ENCODE results near the gene ARID4B.
"Not testable (repeated sequence)": the region's sequence is repeated elsewhere in the genome, so short reads cannot be mapped to it uniquely, and the experiment has no call there.

Gene ARID4B, protein sequence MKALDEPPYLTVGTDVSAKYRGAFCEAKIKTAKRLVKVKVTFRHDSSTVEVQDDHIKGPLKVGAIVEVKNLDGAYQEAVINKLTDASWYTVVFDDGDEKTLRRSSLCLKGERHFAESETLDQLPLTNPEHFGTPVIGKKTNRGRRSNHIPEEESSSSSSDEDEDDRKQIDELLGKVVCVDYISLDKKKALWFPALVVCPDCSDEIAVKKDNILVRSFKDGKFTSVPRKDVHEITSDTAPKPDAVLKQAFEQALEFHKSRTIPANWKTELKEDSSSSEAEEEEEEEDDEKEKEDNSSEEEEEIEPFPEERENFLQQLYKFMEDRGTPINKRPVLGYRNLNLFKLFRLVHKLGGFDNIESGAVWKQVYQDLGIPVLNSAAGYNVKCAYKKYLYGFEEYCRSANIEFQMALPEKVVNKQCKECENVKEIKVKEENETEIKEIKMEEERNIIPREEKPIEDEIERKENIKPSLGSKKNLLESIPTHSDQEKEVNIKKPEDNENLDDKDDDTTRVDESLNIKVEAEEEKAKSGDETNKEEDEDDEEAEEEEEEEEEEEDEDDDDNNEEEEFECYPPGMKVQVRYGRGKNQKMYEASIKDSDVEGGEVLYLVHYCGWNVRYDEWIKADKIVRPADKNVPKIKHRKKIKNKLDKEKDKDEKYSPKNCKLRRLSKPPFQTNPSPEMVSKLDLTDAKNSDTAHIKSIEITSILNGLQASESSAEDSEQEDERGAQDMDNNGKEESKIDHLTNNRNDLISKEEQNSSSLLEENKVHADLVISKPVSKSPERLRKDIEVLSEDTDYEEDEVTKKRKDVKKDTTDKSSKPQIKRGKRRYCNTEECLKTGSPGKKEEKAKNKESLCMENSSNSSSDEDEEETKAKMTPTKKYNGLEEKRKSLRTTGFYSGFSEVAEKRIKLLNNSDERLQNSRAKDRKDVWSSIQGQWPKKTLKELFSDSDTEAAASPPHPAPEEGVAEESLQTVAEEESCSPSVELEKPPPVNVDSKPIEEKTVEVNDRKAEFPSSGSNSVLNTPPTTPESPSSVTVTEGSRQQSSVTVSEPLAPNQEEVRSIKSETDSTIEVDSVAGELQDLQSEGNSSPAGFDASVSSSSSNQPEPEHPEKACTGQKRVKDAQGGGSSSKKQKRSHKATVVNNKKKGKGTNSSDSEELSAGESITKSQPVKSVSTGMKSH (N-terminal part only)

DNA sequence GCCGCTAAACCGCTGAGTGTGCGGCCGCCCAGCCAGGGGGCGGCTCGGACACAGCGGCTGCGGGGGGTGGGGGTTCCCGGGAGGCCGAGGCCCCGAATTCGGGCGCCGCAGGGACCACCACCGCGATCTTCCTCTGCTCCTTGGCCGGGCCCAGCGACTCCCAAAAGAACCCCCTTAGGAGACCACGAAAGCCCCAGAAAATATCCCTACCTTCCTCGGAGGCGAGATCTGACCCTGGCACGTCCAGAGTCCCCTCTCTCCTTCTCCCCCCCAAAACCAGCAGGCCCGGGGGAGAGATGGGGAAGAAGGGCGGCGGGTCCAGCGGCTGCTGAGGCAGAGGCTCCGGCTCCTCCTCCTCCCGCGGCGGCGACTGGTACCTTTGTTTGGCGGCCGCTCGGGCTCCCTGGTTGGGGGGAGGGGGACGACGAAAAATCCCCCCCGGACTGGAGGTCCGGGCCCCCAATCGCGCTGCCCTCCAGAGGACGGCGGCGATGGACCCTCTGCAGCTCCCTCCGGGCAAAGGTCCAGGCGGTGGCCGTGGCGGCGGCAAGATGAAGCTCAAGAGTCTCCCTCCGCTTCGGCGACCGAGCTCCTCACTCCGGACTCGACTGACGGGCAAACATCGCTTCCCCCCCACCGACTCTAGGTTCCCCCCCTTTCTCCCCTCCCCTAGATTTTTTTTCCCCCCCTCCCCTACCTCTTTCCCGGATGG is at the start of gene ARID4B:
Gene ARID4B, minus strand, starts transcription at position 621 of the 712 bp plus-strand sequence. CDS start 1,260 bp downstream, outside the sequence.
- DNase-seq = peak; percentile 78
- H3K27me3 Mint-ChIP-seq = no peaks in the 10 kb centered on the region
- H3K4me3 Mint-ChIP-seq = peak within 1 kb of the TSS; percentile 92
- peaks cover 51% of the 10 kb centered on the region for H3K4me1 Mint-ChIP-seq (ENCODE audit: low read depth)
- no peaks in the 10 kb centered on the region for H3K9me3 Mint-ChIP-seq
- peaks cover 44% of the 10 kb centered on the region for H3K36me3 Mint-ChIP-seq (ENCODE audit: low read depth)
- peak within 1 kb of the TSS; percentile 96 for H3K27ac Mint-ChIP-seq

DNA sequence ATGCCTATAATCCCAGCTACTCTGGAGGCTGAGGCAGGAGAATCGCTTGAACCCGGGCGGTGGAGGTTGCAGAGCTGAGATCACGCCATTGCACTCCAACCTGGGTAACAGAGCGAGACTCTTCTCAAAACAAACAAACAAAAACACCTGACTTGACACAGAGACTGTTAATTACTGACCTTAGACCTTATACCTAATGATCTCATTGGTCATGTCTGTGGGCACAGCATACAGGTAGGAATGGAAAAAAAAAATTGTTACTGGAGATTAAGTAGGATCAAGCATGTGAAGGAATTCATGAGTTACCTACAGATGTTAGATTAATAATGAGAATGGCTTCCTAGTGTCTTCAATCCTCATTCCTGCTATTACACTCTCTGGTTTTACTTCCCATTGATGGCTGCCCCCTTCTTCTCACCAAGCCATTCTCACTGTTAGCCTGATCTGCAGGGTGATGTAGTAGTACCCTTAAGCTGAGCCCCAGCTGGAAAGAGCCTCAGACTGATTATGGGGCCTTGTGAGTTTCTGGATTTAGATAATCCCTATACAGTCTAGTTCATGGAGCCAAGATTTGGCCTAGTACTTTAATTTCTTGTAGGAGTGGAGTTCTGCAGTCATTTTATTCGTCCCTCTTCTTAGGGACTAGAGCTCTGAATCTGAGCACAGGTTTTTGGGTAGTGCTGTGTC is 48.1 kb upstream of the ARID4B start:
- H3K36me3 Mint-ChIP-seq (ENCODE audit: low read depth) = peaks cover 54% of the 10 kb centered on the region
- DNase-seq = no peak
- H3K4me1 Mint-ChIP-seq (ENCODE audit: low read depth) = peaks cover 15% of the 10 kb centered on the region
- H3K27me3 Mint-ChIP-seq = no peaks in the 10 kb centered on the region
- no peak overlapping the region for H3K27ac Mint-ChIP-seq
- no peak overlapping the region for H3K4me3 Mint-ChIP-seq
- no peaks in the 10 kb centered on the region for H3K9me3 Mint-ChIP-seq

DNA sequence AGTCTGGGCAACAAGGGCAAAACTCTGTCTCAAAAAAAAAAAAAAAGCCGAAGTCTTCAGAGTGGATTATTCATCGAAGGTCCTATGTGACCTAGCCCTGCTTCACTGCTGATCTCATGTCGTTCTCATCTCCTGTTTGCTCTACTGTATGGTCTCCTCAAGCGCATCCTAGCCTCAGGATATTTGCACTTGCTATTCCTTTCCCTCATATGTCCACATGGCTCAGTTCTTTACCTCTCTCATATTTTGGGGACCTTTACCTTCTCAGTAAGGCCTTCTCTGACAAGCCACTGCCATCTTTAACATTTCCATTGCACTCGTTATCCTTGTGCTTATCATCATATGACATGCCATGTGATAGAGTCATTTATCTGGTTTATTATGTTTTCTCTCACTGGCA is 41.8 kb upstream of the ARID4B start:
- no peaks in the 10 kb centered on the region for H3K9me3 Mint-ChIP-seq
- no peak for DNase-seq
- H3K36me3 Mint-ChIP-seq (ENCODE audit: low read depth) = peaks cover 37% of the 10 kb centered on the region
- peak overlapping the region; percentile 4 for H3K4me3 Mint-ChIP-seq
- H3K27me3 Mint-ChIP-seq = no peaks in the 10 kb centered on the region
- H3K27ac Mint-ChIP-seq = no peak overlapping the region
- H3K4me1 Mint-ChIP-seq (ENCODE audit: low read depth) = peaks cover 37% of the 10 kb centered on the region

DNA sequence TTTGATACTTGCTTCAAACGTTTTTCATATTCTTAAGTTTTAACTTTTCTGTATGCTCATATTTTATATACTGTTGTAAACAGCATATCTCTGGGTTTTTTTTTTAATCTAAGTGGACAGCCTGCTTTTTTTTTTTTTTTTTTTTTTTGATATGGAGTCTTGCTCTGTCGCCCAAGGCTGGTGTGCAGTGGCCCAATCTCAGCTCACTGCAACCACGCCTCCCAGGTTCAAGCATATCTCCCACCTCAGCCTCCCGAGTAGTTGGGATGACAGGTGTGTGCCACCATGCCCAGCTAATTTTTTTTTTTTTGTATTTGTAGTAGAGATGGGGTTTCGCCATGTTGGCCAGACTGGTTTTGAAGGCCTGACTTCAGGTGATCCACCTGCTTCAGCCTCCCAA is 40.4 kb upstream of the ARID4B start:
- Mint-ChIP-seq H3K27ac (peak overlapping the region; percentile 97), H3K4me3 (peak overlapping the region; percentile 98), H3K27me3 (no peaks in the 10 kb centered on the region), H3K36me3 (ENCODE audit: low read depth) (peaks cover 31% of the 10 kb centered on the region), H3K9me3 (no peaks in the 10 kb centered on the region), H3K4me1 (ENCODE audit: low read depth) (peaks cover 35% of the 10 kb centered on the region)
- DNase-seq = no peak

DNA sequence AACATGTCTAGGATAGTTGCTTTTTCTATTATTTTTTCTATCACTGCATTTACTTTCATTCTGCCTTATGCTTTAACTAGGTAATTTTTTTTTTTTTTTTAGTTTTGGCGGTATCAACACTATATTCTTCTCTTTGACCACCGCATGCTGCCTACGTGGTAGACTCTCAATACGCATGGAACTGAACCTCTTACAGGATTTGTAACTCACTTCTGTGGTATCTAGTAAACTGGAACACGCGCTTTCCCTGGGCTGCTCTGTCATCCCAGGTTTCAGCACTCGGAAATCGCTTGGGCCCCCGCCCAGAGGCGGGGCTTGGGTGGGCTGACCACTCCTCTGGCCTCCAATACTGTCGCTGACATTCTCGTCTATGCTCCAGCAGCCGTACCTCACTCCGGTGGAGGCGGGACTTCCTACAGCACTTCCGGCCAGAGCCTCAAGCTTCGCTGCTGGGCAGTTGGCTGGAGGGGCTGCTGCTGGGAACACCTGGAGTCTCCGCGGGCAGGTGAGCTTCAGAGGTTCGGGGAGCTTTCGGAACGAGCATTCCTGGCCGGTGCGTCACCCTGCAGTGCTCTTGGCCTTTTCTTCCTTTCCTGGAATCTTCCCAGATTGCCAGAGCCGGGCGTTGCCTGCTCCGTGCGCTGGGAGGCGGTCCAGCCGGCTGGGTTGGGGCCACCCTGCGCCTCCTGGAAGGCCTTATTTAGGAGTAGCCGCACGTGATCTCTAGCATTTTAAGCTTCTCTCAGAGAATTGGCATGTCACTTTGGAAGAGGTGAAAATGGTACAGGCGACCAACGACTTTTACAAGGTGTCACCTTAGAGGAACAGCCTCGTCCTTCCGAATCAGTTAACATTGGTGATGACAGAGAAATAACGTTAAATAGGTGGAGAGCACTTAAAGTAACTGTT is 39.3 kb upstream of the ARID4B start, which contains the start of gene TBCE:
Gene TBCE, plus strand, starts transcription at position 428 of the 909 bp plus-strand sequence. CDS start 12,623 bp downstream, outside the sequence.
- peaks cover 25% of the 10 kb centered on the region for H3K36me3 Mint-ChIP-seq (ENCODE audit: low read depth)
- peak within 1 kb of the TSS; percentile 98 for H3K4me3 Mint-ChIP-seq
- peaks cover 32% of the 10 kb centered on the region for H3K4me1 Mint-ChIP-seq (ENCODE audit: low read depth)
- peak; percentile 92 for DNase-seq
- no peaks in the 10 kb centered on the region for H3K27me3 Mint-ChIP-seq
- peak within 1 kb of the TSS; percentile 97 for H3K27ac Mint-ChIP-seq
- H3K9me3 Mint-ChIP-seq = no peaks in the 10 kb centered on the region

DNA sequence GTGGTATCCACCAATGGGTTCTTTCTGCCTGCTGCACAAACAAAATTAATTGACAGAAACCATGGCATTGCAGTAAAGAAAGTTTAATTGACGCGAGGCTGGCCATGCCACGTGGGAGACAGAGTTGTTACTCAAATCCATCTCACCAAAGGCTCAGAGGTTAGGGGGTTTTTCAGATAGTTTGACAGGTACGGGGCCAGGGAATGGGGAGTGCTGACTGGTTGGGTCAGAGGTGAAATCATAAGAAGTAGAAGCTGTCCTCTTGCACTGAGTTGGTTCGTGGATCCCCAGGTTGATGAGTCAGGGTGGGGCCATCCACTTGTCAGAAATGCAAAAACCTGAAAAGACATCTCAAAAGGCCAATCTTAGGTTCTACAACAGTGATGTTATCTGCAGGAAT is 38.3 kb upstream of the ARID4B start:
- peak overlapping the region; percentile 97 for H3K27ac Mint-ChIP-seq
- no peaks in the 10 kb centered on the region for H3K9me3 Mint-ChIP-seq
- peak; percentile 42 for DNase-seq
- peaks cover 24% of the 10 kb centered on the region for H3K36me3 Mint-ChIP-seq (ENCODE audit: low read depth)
- H3K4me3 Mint-ChIP-seq = peak overlapping the region; percentile 98
- H3K4me1 Mint-ChIP-seq (ENCODE audit: low read depth) = peaks cover 32% of the 10 kb centered on the region
- no peaks in the 10 kb centered on the region for H3K27me3 Mint-ChIP-seq

DNA sequence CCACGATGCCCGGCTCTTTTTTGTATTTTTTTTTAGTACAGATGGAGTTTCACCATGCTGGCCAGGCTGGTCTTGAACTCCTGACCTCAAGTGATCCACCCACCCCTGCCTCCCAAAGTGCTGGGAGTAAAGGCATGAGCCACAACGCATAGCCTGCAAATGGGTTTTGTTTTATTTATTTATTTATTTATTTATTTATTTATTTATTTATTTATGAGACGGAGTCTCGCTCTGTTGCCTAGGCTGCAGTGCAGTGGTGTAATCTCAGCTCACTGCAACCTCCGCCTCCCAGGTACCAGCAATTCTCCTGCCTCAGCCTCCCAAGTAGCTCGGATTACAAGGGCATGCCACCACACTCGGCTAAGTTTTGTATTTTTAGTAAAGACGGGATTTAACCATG is 36.2 kb upstream of the ARID4B start:
- DNase-seq, H3K4me3 Mint-ChIP-seq, H3K9me3 Mint-ChIP-seq, H3K27me3 Mint-ChIP-seq, H3K27ac Mint-ChIP-seq: not testable (repeated sequence)
- Mint-ChIP-seq H3K4me1 (ENCODE audit: low read depth) (peaks cover 26% of the 10 kb centered on the region), H3K36me3 (ENCODE audit: low read depth) (peaks cover 17% of the 10 kb centered on the region)

DNA sequence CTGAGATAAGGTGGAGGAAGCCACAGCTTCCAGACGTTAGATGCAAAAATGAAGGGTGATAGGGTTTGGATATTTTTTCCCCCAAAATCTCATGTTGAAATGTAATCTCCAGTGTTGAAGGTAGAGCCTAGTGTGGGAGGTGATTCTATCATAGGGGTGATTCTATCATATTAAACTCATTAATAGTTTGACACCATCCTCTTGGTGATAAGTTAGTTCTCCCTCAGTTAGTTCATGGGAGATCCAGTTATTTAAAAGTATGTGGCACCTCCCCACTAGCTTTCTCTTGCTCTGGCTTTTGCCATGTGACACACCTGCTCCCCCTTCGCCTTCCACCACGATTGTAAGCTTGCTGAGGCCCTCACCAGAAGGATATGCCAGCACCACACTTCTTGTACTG is 30.9 kb upstream of the ARID4B start:
- Mint-ChIP-seq H3K27ac (no peak overlapping the region), H3K4me3 (no peak overlapping the region), H3K36me3 (ENCODE audit: low read depth) (no peaks in the 10 kb centered on the region), H3K4me1 (ENCODE audit: low read depth) (no peaks in the 10 kb centered on the region), H3K27me3 (no peaks in the 10 kb centered on the region), H3K9me3 (no peaks in the 10 kb centered on the region)
- DNase-seq = no peak

DNA sequence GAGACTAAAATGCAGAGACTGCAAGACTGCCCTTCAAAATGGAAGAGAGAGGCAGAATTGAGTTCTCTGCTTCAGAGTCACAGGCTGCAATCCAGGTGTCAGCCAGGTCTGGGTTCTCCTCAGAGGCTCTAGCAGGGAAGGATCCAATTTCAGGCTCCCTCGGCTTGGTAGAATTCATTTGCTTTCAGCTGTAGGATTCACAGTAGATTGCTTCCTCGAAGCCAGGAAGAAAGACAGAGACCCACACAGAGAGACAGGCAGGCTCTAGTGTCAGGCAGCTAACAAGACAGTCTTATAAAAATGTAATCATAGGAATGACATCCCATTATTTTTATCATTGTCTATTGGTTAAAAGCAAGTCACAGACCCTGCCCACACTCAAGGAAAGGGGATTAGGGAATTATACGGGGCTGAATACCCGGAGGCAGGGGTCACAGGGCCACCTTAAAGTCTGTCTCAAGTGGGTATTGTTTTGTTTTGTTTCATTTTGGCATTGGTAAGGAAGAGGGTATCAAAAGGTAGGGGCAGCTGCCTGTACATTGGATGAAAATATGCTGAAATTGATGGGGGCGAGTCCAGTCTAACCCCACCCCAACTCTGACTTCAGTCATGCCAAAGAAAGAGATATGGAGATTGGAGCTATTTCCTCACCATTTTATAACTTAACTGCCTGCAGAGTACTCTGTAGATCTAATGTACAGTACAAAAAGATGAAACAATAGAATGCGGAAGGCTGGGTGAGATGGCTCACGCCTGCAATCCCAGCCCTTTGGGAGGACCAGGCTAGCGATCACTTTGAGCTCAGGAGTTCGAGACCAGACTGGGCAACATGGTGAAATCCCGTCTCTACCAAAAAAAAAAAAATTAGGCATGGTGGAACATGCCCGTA is 29.8 kb upstream of the ARID4B start:
- Mint-ChIP-seq H3K27ac (no peak overlapping the region), H3K4me3 (no peak overlapping the region), H3K9me3 (no peaks in the 10 kb centered on the region), H3K36me3 (ENCODE audit: low read depth) (no peaks in the 10 kb centered on the region), H3K27me3 (no peaks in the 10 kb centered on the region), H3K4me1 (ENCODE audit: low read depth) (no peaks in the 10 kb centered on the region)
- DNase-seq = no peak

DNA sequence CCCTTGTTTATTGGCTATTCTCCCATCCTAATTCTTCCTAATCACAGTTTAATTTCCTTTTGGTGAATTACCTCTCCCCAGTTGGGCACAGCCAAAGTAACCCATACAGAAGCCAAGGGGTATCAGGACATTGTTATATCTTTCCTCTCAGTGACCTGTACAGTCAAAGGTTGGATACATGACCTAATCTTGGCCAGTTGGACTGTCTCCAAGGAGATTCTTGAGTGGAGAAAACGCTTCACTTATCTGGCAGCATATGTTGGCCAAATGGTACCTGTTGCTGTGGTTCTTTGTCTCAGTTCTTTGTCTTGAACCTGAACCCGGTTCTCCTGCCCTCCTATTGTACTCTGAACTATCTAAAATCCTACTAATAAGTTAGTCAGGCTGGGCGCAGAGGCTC is 23.9 kb upstream of the ARID4B start:
- DNase-seq = no peak
- Mint-ChIP-seq H3K4me3 (no peak overlapping the region), H3K27ac (no peak overlapping the region), H3K36me3 (ENCODE audit: low read depth) (peaks cover under 1% of the 10 kb centered on the region), H3K4me1 (ENCODE audit: low read depth) (no peaks in the 10 kb centered on the region), H3K27me3 (no peaks in the 10 kb centered on the region), H3K9me3 (no peaks in the 10 kb centered on the region)

DNA sequence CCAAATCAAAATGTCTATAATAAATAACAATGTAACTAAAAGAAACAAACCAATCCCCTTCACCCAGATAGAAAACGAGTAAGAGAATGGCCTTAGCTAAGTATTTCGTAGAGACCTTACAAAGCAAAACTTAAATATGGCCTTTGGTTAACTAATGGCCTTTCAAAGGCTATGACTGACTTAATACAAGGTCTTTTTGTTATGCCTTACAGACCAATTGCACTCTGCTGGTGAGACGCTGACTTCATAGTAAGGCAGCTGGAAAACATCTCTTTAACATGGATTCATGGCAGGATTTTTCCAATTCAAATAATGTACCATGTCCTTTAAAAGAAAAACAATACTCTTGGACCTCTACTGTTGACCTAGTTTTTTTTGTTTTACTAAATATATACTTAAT is 23.5 kb upstream of the ARID4B start:
- Mint-ChIP-seq H3K4me1 (ENCODE audit: low read depth) (no peaks in the 10 kb centered on the region), H3K36me3 (ENCODE audit: low read depth) (peaks cover 3% of the 10 kb centered on the region), H3K4me3 (no peak overlapping the region), H3K9me3 (no peaks in the 10 kb centered on the region), H3K27me3 (no peaks in the 10 kb centered on the region), H3K27ac (no peak overlapping the region)
- DNase-seq = no peak

DNA sequence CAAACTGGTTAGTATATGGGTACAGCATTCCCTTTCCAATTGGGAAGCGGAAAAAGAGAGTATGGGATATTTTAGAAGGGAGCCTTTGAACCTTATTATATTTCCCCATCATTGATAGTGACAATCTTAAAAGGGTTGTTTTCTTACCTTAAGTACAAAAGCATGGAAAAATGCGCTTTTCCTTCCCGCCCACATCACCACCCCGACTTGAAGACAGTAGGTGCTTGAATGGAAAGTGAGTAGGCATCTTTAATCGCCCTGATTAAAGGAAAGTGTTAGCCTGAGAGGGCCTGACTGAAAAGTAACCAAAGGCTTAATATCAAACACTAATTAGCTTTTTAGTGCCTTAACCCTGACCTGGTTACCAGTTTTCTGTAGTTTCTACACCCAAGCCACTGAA is 15.7 kb upstream of the ARID4B start:
- no peak overlapping the region for H3K4me3 Mint-ChIP-seq
- H3K9me3 Mint-ChIP-seq = no peaks in the 10 kb centered on the region
- peaks cover 47% of the 10 kb centered on the region for H3K36me3 Mint-ChIP-seq (ENCODE audit: low read depth)
- no peaks in the 10 kb centered on the region for H3K27me3 Mint-ChIP-seq
- DNase-seq = no peak
- H3K4me1 Mint-ChIP-seq (ENCODE audit: low read depth) = peaks cover 13% of the 10 kb centered on the region
- H3K27ac Mint-ChIP-seq = peak overlapping the region; percentile 50
